IMR-90 (cell line): ENCODE results near the gene RAPGEF2. TPM values are rescaled to one million over a fixed set of nuclear protein-coding genes. Genes with fewer than 3 reads are reported as not detected.

ENCODE experiments used
- ATAC-seq: fragments of 200-7000 bp; cut with Tn5 transposase; 2 replicates; pipeline ENCODE4 v1.9.1; 2020; ENCODE audit warnings: low read depth, mild to moderate bottlenecking, moderate library complexity
- BruUV-seq: library from RNA; stranded (reverse); fragments of 400-500 nt; replicated peaks from 2 replicates; lab custom pipeline; 2021; lab: Mats Ljungman, UMichigan
- CTCF ChIA-PET: fragments of 300-600 bp; formaldehyde crosslinking; extraction: SDS; loops from one replicate; lab custom pipeline; 2021; ENCODE audit warnings: antibody characterized with exemption; lab: Yijun Ruan, JAX
- POLR2A ChIA-PET: fragments of 300-600 bp; sonication (Branson Sonifier 250); formaldehyde crosslinking; loops from one replicate; lab custom pipeline; 2022; ENCODE audit warnings: antibody characterized with exemption; ENCODE audit not compliant: unreplicated experiment; lab: Charles Lee
- DNase-seq: peaks from one replicate; pipeline ENCODE4 v3.0.0; 2013
- H2AFZ ChIP-seq: replicated peaks from 2 replicates; pipeline ENCODE3; 2013; ENCODE audit warnings: low read length, mild to moderate bottlenecking; ENCODE audit not compliant: poor library complexity
- H2AK5ac ChIP-seq: 2 replicates; pipeline ENCODE4 v1.6.1; 2013; ENCODE audit warnings: low read depth, low read length, inconsistent platforms
- H2AK9ac ChIP-seq: replicated peaks from 2 replicates; pipeline ENCODE3; 2013; ENCODE audit warnings: mild to moderate bottlenecking, low read depth, low read length, moderate library complexity; ENCODE audit not compliant: poor library complexity
- H2BK120ac ChIP-seq: 2 replicates; pipeline ENCODE4 v1.6.1; 2013; ENCODE audit warnings: low read depth, low read length, inconsistent platforms
- H2BK15ac ChIP-seq: 3 replicates; pipeline ENCODE4 v1.6.1; 2013; ENCODE audit warnings: low read depth, low read length, inconsistent platforms
- H2BK20ac ChIP-seq: 2 replicates; pipeline ENCODE4 v1.6.1; 2013; ENCODE audit warnings: low read depth, mild to moderate bottlenecking, inconsistent platforms, low read length, moderate library complexity
- H2BK5ac ChIP-seq: 2 replicates; pipeline ENCODE4 v1.6.1; 2013; ENCODE audit warnings: mild to moderate bottlenecking, low read depth, low read length, inconsistent platforms; ENCODE audit not compliant: poor library complexity, severe bottlenecking
- H3K14ac ChIP-seq: replicated peaks from 2 replicates; pipeline ENCODE4 v1.6.1; 2013; ENCODE audit warnings: low read depth, low read length, inconsistent platforms
- H3K18ac ChIP-seq: 2 replicates; pipeline ENCODE4 v1.6.1; 2013; ENCODE audit warnings: low read depth, low read length, control low read depth
- H3K23ac ChIP-seq: 2 replicates; pipeline ENCODE4 v1.6.1; 2013; ENCODE audit warnings: low read depth, low read length, inconsistent platforms
- H3K27ac ChIP-seq: 2 replicates; pipeline ENCODE4 v1.5.1; 2013; ENCODE audit warnings: mild to moderate bottlenecking, control low read depth, low read length; ENCODE audit not compliant: insufficient read depth
- H3K27me3 ChIP-seq: 2 replicates; pipeline ENCODE4 v1.6.1; 2013; ENCODE audit warnings: low read length; ENCODE audit not compliant: control insufficient read depth, insufficient read depth
- H3K36me3 ChIP-seq: 2 replicates; pipeline ENCODE4 v1.6.1; 2013; ENCODE audit warnings: low read length, mixed read lengths; ENCODE audit not compliant: control insufficient read depth, insufficient read depth
- H3K4ac ChIP-seq: 2 replicates; pipeline ENCODE4 v1.6.1; 2013; ENCODE audit warnings: low read depth, low read length, inconsistent platforms
- H3K4me1 ChIP-seq: 2 replicates; pipeline ENCODE4 v1.6.1; 2013; ENCODE audit warnings: low read length, mixed read lengths; ENCODE audit not compliant: control insufficient read depth, insufficient read depth
- H3K4me2 ChIP-seq: 2 replicates; pipeline ENCODE4 v1.6.1; 2013; ENCODE audit warnings: low read depth, mild to moderate bottlenecking, control low read depth, low read length, moderate library complexity
- H3K4me3 ChIP-seq: 2 replicates; pipeline ENCODE4 v1.5.1; 2013; ENCODE audit warnings: low read depth, mild to moderate bottlenecking, control low read depth, low read length, moderate library complexity; ENCODE audit not compliant: insufficient read depth
- H3K56ac ChIP-seq: 2 replicates; pipeline ENCODE4 v1.6.1; 2013; ENCODE audit warnings: low read length, inconsistent platforms; ENCODE audit not compliant: insufficient read depth; ENCODE audit errors: extremely low read depth
- H3K79me1 ChIP-seq, 2 experiments: 2 replicates each; pipeline ENCODE4 v1.6.1; 2013; ENCODE audit warnings: low read length in 2 of 2, inconsistent platforms in 1 of 2, low read depth in 1 of 2
- H3K9ac ChIP-seq: 2 replicates; pipeline ENCODE4 v1.6.1; 2013; ENCODE audit warnings: low read depth, low read length, control low read depth
- H3K9me1 ChIP-seq: 2 replicates; pipeline ENCODE4 v1.6.1; 2013; ENCODE audit warnings: low read length, inconsistent platforms; ENCODE audit not compliant: insufficient read depth
- H3K9me3 ChIP-seq: 2 replicates; pipeline ENCODE4 v1.6.1; 2013; ENCODE audit warnings: low read length; ENCODE audit not compliant: control insufficient read depth, insufficient read depth
- H4K20me1 ChIP-seq: 2 replicates; pipeline ENCODE4 v1.6.1; 2013; ENCODE audit warnings: low read length, inconsistent platforms; ENCODE audit not compliant: insufficient read depth
- H4K5ac ChIP-seq: 2 replicates; pipeline ENCODE4 v1.6.1; 2013; ENCODE audit warnings: mild to moderate bottlenecking, low read depth, low read length, control low read depth
- H4K8ac ChIP-seq, 2 experiments: 2 replicates each; pipeline ENCODE4 v1.6.1; 2013; ENCODE audit warnings: low read depth in 2 of 2, low read length in 2 of 2, control low read depth in 1 of 2, inconsistent platforms in 1 of 2
- H4K91ac ChIP-seq: 2 replicates; pipeline ENCODE4 v1.6.1; 2013; ENCODE audit warnings: low read depth, low read length, inconsistent platforms; ENCODE audit not compliant: insufficient read depth
- CHD1 ChIP-seq: IDR thresholded peaks from 2 replicates; pipeline ENCODE4 v1.6.1; 2012; ENCODE audit warnings: low read depth, low read length, improper control_type of control experiment
- RAD21 ChIP-seq: IDR thresholded peaks from 2 replicates; pipeline ENCODE4 v1.6.1; 2012; ENCODE audit warnings: low read length, improper control_type of control experiment
- WGBS, 2 experiments: methylation state at CpG; one replicate each; pipeline versions ENCODE4 v1.1.5 to v1.1.7; 2013; ENCODE audit warnings: missing lambda C conversion rate in 2 of 2; ENCODE audit not compliant: insufficient read length in 1 of 2; ENCODE audit errors: extremely low coverage in 2 of 2; 5-methylcytosine and 5-hydroxymethylcytosine counted together
- dilution Hi-C: fragments of 300-500 bp; cut with HindIII; formaldehyde crosslinking; loops from one replicate; pipeline ENCODE4 v1.14.3; 2018; ENCODE audit warnings: low sequenced_read_pairs; ENCODE audit not compliant: unreplicated experiment
- in situ Hi-C: fragments of 300-500 bp; cut with MboI; formaldehyde crosslinking; loops from 3 replicates; pipeline ENCODE4 v1.14.3; 2019; ENCODE audit warnings: low sequenced_read_pairs, inconsistent platforms, mixed read lengths
- intact Hi-C: fragments of 100-400 bp; cut with micrococcal nuclease; formaldehyde crosslinking; loops from 2 replicates; pipeline ENCODE4 v1.10.0; 2022
- polyA plus RNA-seq, 3 experiments: library from polyadenylated mRNA; depleted of rRNA; stranded (reverse); fragments of >200 nt; gene quantifications; 2 replicates each; pipeline ENCODE4 v1.2.3, GENCODE V29; 2012; ENCODE audit warnings: low replicate concordance in 1 of 3
- total RNA-seq: library from RNA; depleted of rRNA; stranded (reverse); fragments of >200 nt; gene quantifications from 2 replicates; pipeline ENCODE4 v1.2.3, GENCODE V29; 2012

The RAPGEF2 gene
- total and polyA plus RNA-seq, 2 of the 4 experiments (the other 2 are of a cell fraction), result 27.6 to 109 TPM

GRCh38 chr4:159398236-159398638 lies 295.4 kb downstream of the RAPGEF2 start:
- 36% methylated on average over 2 of the region's 7 CpGs; no CpG with 5 or more reads in 1 of the 2 experiments for WGBS, 2 experiments
- Histone ChIP-seq H3K27me3 (no peaks in the 10 kb centered on the region), H3K27ac (no peak overlapping the region), H2AK5ac (peak overlapping the region; percentile 65; the same call in 1 of the 2 replicates), H4K8ac (peak overlapping the region in 1 of 2 experiments; percentile 64; a peak in 1 of 4 replicates), H4K20me1 (no peaks in the 10 kb centered on the region), H3K14ac (peak overlapping the region; percentile 91), H3K4me1 (peaks cover 14% of the 10 kb centered on the region), H2BK5ac (peak overlapping the region; percentile 41), H3K4ac (peak overlapping the region; percentile 84), H3K9me3 (no peaks in the 10 kb centered on the region), H2BK15ac (peak overlapping the region; percentile 53; the same call in 1 of the 3 replicates), H2AK9ac (no peak overlapping the region), H3K79me1 (peaks cover 0 to 10% of the 10 kb centered on the region in 2 experiments; a peak in 2 of 4 replicates), H3K56ac (no peak overlapping the region), H2BK20ac (peak overlapping the region; percentile 92), H3K18ac (peak overlapping the region; percentile 2; the same call in 1 of the 2 replicates), H4K5ac (no peak overlapping the region; the same call in 1 of the 2 replicates), H3K9ac (no peak overlapping the region), H3K23ac (peak overlapping the region; percentile 77; the same call in 1 of the 2 replicates), H2AFZ (peak overlapping the region; percentile 1), H4K91ac (peak overlapping the region; percentile 66; the same call in 1 of the 2 replicates), H3K36me3 (no peaks in the 10 kb centered on the region), H3K9me1 (peaks cover 6% of the 10 kb centered on the region), H3K4me2 (no peak overlapping the region; the same call in 1 of the 2 replicates), H3K4me3 (no peak overlapping the region), H2BK120ac (peak overlapping the region; percentile 92)
- dilution Hi-C loops (no loop called here), in situ Hi-C loops (no loop called here), intact Hi-C loops (no loop called here)
- BruUV-seq, result no TSS peak
- ATAC-seq (no peak), DNase-seq (peak; percentile 63)
- ChIA-PET POLR2A (no interaction called here), CTCF (no interaction called here)
- TF ChIP-seq RAD21 (peak; percentile 13; the same call in 1 of the 2 replicates), CHD1 (no peak)
